Amniotic stem cell (primary cell): Measurements from ENCODE around the gene STRIP2.
"Not testable (repeated sequence)": the region's sequence is repeated elsewhere in the genome, so short reads cannot be mapped to it uniquely, and the experiment has no call there.

Experiments
- DNase-seq: peaks from one replicate; lab custom pipeline; 2025; lab: John Stamatoyannopoulos, UW

STRIP2 gene

DNA sequence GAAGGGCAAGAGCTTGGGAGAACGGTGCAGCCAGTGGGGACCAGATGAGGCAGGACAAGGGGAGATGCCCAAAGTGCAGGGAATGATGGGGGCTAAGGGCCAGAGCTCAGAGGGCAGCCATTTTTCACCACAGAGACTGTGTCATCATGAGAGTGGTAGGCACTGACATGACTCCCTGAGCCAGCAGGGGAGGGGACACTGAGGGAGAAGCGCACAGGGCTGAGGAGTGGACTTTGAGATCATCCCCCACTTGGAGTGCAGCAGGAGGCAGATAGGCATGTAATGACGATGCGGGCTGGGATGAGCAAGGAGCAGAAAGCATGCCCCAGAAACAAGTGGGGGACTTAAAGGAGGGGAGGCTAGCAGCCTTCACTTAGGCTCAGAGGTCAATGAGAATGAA is 62.9 kb downstream of the STRIP2 start:
- no peak for DNase-seq

DNA sequence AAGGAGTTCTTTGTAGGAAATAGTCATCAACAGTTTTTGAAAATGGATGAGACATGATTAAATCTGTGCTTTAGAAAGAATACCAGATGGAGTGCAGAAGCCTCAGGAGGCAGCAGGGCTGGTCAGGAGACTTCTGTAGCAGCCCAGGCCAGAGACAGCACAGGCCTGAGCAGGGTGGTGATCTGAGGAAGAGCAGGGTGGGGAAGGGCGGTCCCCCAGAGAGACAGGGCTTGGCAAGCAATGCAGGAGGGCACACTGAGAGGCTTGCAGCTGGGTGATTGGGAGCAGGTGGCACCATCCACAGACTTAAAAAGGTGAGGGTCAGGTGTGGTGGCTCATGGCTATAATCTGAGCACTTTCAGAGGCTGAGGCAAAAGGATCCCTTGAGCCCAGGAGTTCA is 63.8 kb downstream of the STRIP2 start:
- no peak for DNase-seq

DNA sequence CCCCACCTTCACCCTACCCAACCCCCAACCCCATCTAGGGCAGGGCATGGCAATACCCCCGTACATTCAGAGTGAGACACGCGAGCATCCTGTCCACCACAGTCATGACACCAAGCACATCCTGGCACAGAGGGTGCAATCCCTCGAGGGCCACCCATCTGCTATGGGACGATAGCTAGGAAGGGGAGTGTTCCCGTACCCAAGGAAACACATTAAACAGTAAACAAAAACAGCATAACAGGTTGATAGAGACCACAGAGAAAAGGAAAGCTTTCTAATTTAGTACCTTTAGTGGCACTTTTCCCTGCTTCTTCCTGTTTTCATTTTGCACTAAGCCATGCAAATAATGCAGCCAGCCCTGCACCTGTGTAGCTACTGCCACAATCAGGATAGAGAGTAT is 65.8 kb downstream of the STRIP2 start:
- no peak for DNase-seq

DNA sequence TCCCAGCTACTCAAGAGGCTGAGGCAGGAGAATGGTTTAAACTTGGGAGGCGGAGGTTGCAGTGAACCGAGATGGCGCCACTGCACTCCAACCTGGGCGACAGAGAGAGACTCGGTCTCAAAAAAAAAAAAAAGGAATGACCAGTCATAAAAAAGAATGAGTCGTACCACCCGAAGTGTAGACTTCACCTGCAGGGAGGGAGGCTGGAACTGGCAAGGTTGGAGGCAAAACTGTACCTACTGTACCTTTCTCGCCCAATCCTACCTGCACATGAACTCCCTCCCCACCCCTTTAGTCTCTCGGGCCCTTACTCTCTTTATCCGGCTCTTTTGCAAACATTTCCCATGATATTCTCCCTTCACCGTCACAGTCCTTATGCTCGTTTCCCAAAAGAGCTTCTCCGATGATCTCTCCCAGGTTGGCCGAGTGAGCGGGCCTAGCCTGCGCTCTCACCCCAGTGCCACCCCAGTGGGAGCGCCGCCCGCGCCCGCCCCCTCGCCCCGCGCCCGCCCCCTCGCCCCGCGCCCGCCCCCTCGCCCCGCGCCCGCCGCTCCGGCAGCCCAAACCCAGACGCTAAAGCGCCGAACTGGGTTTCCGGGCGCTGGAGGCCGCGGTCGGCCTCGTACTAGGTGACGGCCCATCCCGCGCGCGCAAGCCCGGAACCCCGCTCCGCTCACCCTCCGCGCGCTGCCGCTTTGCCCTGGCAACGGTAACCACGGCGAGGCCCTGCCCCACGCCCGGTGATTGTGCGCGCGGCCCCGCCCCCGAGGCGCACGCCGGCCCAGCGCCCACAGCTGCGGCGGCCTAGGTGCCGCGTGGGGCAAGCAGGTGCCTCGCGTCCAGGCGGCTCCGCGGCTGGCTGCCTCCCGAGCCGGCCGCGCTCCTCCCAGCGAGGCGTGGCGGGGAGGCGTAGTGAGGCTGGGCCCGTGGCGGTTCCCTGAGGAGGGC is 67.8 kb downstream of the STRIP2 start, which contains the start of gene SMKR1:
Gene SMKR1 (plus strand): TSS at position 772 of the 948 bp plus-strand sequence. CDS start 294 bp downstream, outside the sequence.
- DNase-seq, result no peak

DNA sequence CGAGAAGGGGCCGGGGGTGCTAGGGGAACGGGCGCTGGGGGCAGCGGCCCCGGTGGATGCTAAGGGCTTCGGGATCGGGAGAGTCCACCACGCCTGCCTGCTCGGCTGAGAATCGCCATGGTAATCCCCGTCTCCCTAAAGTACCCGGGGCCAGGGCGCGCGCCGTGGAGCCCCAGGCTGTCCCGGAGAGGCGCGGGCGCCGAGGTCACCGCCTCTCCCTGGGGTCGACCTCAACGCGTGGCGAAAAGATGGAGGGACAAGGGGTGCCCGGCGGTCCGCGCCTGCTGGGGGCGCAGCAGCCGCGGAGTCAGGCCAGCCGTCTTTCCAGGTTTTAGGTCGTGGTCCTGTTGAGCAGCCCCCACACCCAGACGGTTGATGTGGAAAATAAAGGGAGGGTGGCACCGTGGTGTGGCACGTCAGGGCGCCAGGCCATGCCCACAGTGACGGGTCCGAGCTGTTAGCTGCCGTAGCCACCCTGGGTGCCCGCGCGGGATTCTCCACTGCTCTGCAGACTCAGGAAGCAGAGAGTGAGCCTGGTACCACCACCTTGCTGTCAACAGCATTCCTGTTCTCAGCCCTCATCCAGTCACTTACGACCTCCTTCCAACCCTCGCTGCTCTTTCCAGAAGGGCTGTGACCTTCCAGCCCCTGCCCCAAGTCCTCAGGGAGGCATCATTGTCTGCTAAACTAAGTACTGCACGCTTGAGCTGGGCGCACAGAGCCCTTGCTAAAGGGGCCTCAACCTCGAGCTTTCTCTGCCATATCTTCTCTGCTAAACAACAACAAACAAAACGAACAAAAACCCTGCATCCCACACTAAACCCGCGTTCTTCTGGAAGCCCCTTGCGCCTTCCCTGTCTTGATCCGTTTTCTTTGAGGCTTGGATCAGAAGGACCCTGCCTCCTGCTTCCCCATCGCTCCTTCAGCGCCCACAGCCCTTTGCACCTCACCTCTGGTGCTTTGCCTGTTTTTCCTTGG is 68.8 kb downstream of the STRIP2 start:
- no peak for DNase-seq

GRCh38 chr7:129503725-129504124 is 69.5 kb downstream of the STRIP2 start:
- no peak for DNase-seq

GRCh38 chr7:129512192-129512591 is 78.0 kb downstream of the STRIP2 start:
- DNase-seq, result no peak

DNA sequence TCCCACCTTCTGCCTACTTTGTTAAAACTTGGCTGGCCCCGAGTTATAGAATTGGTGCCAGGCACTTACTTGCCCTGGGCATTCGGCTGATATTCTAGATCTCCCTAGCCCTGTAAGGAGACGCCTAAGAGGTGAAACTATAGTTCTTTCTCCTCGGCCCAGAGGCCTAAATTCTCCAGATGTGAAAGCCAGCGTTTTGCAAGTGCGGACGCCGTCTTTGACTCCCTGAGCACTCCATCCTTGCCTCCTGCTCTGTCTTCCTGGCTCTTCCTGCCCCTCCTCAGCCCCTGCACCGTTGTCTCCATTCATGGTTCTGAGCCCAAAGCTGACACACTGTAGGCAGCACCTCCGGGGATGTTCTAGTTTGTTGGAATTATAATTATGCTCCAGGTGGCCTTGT is 79.3 kb downstream of the STRIP2 start:
- DNase-seq, result no peak

- no peak for DNase-seq
Observed at GRCh38 chr7:129514683-129515082, 80.5 kb downstream of the STRIP2 start.

- no peak for DNase-seq
Observed at GRCh38 chr7:129515381-129515780, 81.1 kb downstream of the STRIP2 start.

GRCh38 chr7:129517931-129518330 is 83.7 kb downstream of the STRIP2 start:
- DNase-seq, result no peak

GRCh38 chr7:129519464-129519863 is 85.2 kb downstream of the STRIP2 start:
- no peak for DNase-seq

- DNase-seq, result no peak
Observed at GRCh38 chr7:129522088-129522970, 88.1 kb downstream of the STRIP2 start.

- DNase-seq, result no peak
Observed at GRCh38 chr7:129522971-129523340, 88.7 kb downstream of the STRIP2 start.

DNA sequence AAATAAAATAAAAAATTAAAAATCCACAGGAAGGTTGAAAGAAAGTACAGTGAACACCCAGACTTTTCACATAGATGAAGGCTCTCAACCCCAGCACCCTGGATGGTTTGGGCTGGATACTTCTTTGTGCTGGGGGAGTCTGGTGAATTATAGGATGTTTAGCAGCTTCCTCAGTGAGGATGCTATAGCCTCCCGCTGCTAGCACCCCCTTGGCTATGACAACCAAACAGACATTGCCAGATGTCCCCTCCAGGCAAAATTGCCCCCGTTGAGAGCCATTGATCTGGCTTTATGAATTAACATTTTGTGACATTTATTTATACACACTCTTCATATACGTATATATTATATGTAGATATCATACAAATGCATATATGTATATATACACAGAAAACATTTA is 89.7 kb downstream of the STRIP2 start:
- no peak for DNase-seq

- DNase-seq, result not testable (repeated sequence)
Observed at GRCh38 chr7:129524405-129524804, 90.2 kb downstream of the STRIP2 start.

DNA sequence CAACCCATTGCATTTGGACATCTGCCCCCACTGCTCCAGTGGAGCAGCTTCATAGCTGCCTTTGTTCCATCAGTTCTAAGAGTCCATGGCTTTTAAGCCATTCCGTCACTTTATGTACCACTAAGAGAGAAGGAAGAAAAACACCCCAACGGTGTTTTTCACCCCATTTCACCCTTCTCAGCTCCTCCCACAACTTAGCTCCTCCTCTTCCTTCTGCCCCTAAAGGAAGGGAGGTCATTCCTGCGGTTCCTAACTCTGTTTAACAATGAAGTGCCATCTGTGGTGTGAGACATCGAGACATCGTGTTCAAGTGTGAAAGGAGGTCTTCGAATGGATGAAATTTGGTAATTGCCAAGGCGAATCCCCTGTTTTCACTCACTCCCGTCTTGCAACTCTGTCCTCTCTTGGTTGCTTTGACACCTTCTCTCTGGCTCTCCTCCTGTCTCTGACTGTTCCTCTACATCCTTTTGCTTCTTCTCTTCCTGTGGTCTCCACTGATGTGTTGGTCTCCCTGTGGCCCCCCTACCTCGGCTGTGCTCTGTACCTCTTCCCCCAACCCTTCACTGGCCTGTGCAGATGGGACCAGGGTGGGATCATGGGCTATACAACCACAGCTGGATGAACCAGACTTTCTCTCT is 91.1 kb downstream of the STRIP2 start:
- no peak for DNase-seq

DNA sequence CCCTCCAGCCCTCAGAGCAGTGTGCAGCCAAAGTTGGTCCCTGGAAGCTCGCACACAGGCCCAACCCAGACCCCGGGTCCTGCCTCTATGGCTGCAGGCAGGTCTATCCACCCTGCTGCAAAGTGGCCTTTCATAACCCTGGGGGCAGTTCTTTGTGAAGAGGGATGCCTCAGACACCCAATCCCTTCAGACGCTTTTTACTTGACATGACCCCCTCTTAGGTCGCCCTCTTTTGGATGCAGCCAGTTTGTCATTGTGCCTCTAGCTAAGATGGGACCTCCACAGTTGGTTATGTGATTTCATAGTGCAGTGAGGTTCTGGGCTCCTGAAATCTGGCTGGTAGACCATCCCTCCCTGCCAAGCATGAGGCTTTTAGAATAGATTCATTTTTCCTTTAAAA is 95.4 kb downstream of the STRIP2 start:
- DNase-seq, result no peak

GRCh38 chr7:129530795-129531391 is 96.7 kb downstream of the STRIP2 start:
- no peak for DNase-seq

GRCh38 chr7:129531721-129532120 is 97.5 kb downstream of the STRIP2 start:
- DNase-seq, result no peak

DNA sequence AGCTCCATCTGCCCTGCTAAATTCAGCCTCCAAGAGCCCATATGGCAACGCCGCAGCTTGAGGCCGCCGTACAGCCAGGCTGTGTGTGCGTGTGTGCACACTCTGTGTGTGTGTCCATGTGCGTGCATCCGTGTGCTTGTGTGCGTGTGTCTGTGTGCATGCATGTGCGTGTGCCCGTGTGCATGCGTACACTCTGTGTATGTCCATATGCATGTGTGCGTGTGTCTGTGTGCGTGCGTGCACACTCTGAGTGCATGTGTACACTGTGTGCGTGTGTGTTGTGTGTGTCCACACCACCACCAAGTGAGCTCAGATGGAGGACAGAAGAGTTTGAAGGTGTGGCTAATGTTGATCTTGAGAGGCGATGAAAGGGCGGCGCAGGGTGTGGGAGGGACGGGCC is 98.1 kb downstream of the STRIP2 start:
- no peak for DNase-seq
